MM.1S (cell line): Measurements from ENCODE around the gene SCAPER.

ENCODE experiments used
- EZH2 ChIP-seq: fragments of 300-600 bp; sonication (generic); optimal IDR thresholded peaks from 2 replicates; pipeline ENCODE3; 2017; ENCODE audit warnings: low read depth, mild to moderate bottlenecking, antibody characterized with exemption, low read length, mixed read lengths
- TF ChIP-seq, protein P1 (sequence below): fragments of 300-600 bp; sonication (generic); IDR thresholded peaks from 2 replicates; pipeline ENCODE4 v1.5.1; 2016; ENCODE audit warnings: antibody characterized with exemption, low read length, mixed read lengths

DNA sequence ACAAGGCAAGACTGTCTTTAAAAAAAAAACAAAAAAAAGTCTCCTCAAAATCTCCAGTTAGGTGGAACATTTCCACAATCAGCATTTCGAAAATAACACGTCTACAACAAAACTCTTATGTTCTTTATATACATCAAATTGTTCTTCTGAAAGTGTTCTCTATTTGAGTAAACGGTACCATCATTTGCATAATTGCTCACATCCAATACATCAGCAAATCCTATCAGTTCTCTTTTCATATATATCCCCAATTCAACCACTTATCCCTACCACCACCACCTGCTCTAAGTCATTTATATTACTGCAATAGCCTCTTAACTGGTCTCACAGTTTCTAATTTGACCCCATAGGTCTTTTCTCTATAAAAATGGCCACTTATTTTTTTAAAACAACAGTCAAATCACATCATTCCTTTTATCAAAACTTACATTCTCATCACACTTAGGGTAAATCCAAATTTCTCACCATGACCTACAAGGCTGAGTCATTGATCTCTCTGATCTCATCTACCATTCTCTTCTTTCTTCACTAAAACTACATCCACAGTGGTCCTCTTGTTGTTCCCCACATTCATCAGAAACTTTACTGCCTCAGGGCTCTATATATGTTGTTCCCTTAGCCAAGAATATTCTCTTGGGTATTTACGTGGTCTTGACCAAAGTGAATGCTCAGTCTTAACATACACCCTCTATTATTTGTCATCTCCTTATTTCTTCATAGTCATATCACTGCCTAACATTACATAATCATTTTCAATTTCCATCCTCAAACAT lies 237.0 kb downstream of the SCAPER start:
- TF ChIP-seq, protein P1, sequence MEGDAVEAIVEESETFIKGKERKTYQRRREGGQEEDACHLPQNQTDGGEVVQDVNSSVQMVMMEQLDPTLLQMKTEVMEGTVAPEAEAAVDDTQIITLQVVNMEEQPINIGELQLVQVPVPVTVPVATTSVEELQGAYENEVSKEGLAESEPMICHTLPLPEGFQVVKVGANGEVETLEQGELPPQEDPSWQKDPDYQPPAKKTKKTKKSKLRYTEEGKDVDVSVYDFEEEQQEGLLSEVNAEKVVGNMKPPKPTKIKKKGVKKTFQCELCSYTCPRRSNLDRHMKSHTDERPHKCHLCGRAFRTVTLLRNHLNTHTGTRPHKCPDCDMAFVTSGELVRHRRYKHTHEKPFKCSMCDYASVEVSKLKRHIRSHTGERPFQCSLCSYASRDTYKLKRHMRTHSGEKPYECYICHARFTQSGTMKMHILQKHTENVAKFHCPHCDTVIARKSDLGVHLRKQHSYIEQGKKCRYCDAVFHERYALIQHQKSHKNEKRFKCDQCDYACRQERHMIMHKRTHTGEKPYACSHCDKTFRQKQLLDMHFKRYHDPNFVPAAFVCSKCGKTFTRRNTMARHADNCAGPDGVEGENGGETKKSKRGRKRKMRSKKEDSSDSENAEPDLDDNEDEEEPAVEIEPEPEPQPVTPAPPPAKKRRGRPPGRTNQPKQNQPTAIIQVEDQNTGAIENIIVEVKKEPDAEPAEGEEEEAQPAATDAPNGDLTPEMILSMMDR: no peak
- TF ChIP-seq EZH2: no peak
